HepG2 (cell line): ENCODE results near the gene MTF1. TPM values are rescaled to one million over a fixed set of nuclear protein-coding genes. Genes with fewer than 3 reads are reported as not detected.

ENCODE experiments used
- ARNTL ChIP-seq: sonication (generic); formaldehyde crosslinking; IDR thresholded peaks from 2 replicates; pipeline ENCODE4 v1.4.0; 2020; ENCODE audit warnings: mild to moderate bottlenecking, missing genetic modification reagents
- HHEX ChIP-seq: IDR thresholded peaks from 2 replicates; pipeline ENCODE4 v1.6.1; 2016; ENCODE audit warnings: control low read depth
- RARG ChIP-seq: sonication (generic); formaldehyde crosslinking; IDR thresholded peaks from 2 replicates; pipeline ENCODE4 v1.4.0; 2020; ENCODE audit warnings: low read depth, mild to moderate bottlenecking, missing genetic modification reagents
- TMF1 ChIP-seq: sonication (generic); formaldehyde crosslinking; IDR thresholded peaks from 2 replicates; pipeline ENCODE4 v1.8.1; 2022; ENCODE audit warnings: low read depth, missing genetic modification reagents
- YEATS2 ChIP-seq: sonication (generic); formaldehyde crosslinking; IDR thresholded peaks from 2 replicates; pipeline ENCODE4 v1.4.0; 2020; ENCODE audit warnings: missing genetic modification reagents, borderline replicate concordance
- ZNF24 ChIP-seq: fragments of 450-650 bp; IDR thresholded peaks from 2 replicates; pipeline ENCODE4 v1.6.1; 2017; ENCODE audit warnings: antibody characterized with exemption, mild to moderate bottlenecking
- ZNF282 ChIP-seq: fragments of 450-650 bp; IDR thresholded peaks from 2 replicates; pipeline ENCODE4 v1.6.1; 2018; ENCODE audit not compliant: partially characterized antibody
- ZNF878 ChIP-seq: sonication (generic); formaldehyde crosslinking; IDR thresholded peaks from 2 replicates; pipeline ENCODE4 v1.8.1; 2023; ENCODE audit warnings: mild to moderate bottlenecking, missing genetic modification reagents, moderate library complexity
- ZNF891 ChIP-seq: sonication (generic); formaldehyde crosslinking; IDR thresholded peaks from 2 replicates; pipeline ENCODE4 v1.5.0; 2020; ENCODE audit warnings: mild to moderate bottlenecking, missing genetic modification reagents
- polyA plus RNA-seq, 8 experiments: library from polyadenylated mRNA; depleted of rRNA in 3 of 8; stranded (reverse) in 7 of 8; unstranded in 1 of 8; fragments of >200 nt; fragmentation: Illumina TruSeq in 4 of 8; extraction: Trizol in 4 of 8; gene quantifications; 2 replicates each; pipeline versions ENCODE4 v1.2.1 to v1.2.3, GENCODE V29; 2011 to 2016; ENCODE audit warnings: low read depth in 4 of 8, missing spikeins in 1 of 8, mixed read lengths in 1 of 8; ENCODE audit not compliant: insufficient read depth in 1 of 8
- total RNA-seq, 5 experiments: library from RNA; depleted of rRNA; stranded (reverse); fragments of >200 nt; fragmentation: Illumina TruSeq; extraction: Trizol; gene quantifications; 2 replicates each; pipeline ENCODE4 v1.2.3, GENCODE V29; 2016; ENCODE audit warnings: low read depth in 1 of 5
- TF ChIP-seq, protein P1 (sequence below): fragments of 450-650 bp; IDR thresholded peaks from 2 replicates; pipeline ENCODE4 v1.6.1; 2017
- TF ChIP-seq, protein P2 (sequence below): IDR thresholded peaks from 2 replicates; pipeline ENCODE4 v1.6.1; 2016; ENCODE audit warnings: low read depth
- TF ChIP-seq, protein P3 (sequence below), 2 experiments: fragments of 450-650 bp in 1 of 2; sonication (generic) in 1 of 2; formaldehyde crosslinking; IDR thresholded peaks; 2 replicates each; pipeline versions ENCODE4 v1.5.0 to v1.8.0; 2020 to 2022; ENCODE audit warnings: mild to moderate bottlenecking in 1 of 2, missing genetic modification reagents in 1 of 2
- TF ChIP-seq, protein P4 (sequence below): sonication (generic); formaldehyde crosslinking; IDR thresholded peaks from 2 replicates; pipeline ENCODE4 v1.5.1; 2020; ENCODE audit warnings: mild to moderate bottlenecking, missing genetic modification reagents, borderline replicate concordance
- TF ChIP-seq, protein P5 (sequence below): sonication (generic); formaldehyde crosslinking; IDR thresholded peaks from 2 replicates; pipeline ENCODE4 v1.5.1; 2020; ENCODE audit warnings: missing genetic modification reagents, mild to moderate bottlenecking, borderline replicate concordance
- TF ChIP-seq, protein P6 (sequence below): sonication (generic); formaldehyde crosslinking; IDR thresholded peaks from 2 replicates; pipeline ENCODE4 v1.5.1; 2020; ENCODE audit warnings: missing genetic modification reagents, mild to moderate bottlenecking, borderline replicate concordance

Gene MTF1
- total and polyA plus RNA-seq, 2 of the 13 experiments (the other 11 are each of a cell fraction or from before 2014, with no cell fraction given): 2.4 to 3.3 TPM

DNA sequence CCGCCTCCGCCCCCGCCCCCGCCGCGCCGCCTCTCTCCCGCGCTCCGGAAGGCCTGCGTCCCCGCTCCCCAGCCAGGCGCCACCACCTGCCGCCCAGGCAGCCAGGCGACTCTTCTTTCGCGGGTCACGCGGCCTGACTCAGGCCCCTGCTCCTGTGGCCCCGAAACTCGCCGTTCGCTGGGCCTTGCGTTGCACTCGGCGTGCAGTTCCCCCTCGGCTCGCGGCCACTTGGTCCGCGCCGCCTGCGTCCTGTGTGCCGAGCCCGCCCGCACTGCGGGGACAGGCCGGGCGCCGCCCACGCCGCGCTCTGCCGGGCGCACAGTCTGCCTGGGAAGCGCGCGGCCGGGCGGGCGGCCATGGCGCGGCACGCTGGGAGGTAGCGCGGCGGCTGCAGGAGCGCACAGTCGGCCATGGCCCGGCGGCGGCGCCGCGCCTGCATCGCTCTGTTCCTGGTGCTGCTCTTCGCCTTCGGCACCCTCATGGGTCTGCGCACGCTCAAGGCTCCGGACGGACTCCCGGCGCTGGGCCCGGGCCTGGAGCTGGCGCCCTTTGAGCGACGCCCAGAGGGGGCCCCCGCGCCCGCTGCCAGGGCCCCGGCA lies 65.5 kb downstream of the MTF1 start, which contains the start of gene MANEAL (continued):
- TF ChIP-seq TMF1 (CRISPR knock-in tag) (peak; percentile 90; the same call in 1 of the 2 replicates), ZNF878 (CRISPR knock-in tag) (no peak), ZNF24 (no peak), ZNF282 (no peak), YEATS2 (CRISPR knock-in tag) (no peak), ZNF891 (CRISPR knock-in tag) (no peak), ARNTL (0 out of 2 replicates have a peak, but pooled peaks have one; percentile 30), HHEX (no peak), RARG (CRISPR knock-in tag) (no peak)
- TF ChIP-seq, protein P1, sequence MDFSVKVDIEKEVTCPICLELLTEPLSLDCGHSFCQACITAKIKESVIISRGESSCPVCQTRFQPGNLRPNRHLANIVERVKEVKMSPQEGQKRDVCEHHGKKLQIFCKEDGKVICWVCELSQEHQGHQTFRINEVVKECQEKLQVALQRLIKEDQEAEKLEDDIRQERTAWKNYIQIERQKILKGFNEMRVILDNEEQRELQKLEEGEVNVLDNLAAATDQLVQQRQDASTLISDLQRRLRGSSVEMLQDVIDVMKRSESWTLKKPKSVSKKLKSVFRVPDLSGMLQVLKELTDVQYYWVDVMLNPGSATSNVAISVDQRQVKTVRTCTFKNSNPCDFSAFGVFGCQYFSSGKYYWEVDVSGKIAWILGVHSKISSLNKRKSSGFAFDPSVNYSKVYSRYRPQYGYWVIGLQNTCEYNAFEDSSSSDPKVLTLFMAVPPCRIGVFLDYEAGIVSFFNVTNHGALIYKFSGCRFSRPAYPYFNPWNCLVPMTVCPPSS: no peak
- TF ChIP-seq, protein P2, sequence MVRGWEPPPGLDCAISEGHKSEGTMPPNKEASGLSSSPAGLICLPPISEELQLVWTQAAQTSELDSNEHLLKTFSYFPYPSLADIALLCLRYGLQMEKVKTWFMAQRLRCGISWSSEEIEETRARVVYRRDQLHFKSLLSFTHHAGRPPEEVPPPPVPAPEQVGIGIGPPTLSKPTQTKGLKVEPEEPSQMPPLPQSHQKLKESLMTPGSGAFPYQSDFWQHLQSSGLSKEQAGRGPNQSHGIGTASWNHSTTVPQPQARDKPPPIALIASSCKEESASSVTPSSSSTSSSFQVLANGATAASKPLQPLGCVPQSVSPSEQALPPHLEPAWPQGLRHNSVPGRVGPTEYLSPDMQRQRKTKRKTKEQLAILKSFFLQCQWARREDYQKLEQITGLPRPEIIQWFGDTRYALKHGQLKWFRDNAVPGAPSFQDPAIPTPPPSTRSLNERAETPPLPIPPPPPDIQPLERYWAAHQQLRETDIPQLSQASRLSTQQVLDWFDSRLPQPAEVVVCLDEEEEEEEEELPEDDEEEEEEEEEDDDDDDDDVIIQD (CRISPR knock-in tag): no peak
- TF ChIP-seq, protein P3, sequence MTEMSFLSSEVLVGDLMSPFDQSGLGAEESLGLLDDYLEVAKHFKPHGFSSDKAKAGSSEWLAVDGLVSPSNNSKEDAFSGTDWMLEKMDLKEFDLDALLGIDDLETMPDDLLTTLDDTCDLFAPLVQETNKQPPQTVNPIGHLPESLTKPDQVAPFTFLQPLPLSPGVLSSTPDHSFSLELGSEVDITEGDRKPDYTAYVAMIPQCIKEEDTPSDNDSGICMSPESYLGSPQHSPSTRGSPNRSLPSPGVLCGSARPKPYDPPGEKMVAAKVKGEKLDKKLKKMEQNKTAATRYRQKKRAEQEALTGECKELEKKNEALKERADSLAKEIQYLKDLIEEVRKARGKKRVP (CRISPR knock-in tag; IDR thresholded peaks at IDR 0.05): peak in 1 of 2 experiments; percentile 39; a peak in 1 of 4 replicates
- TF ChIP-seq, protein P4, sequence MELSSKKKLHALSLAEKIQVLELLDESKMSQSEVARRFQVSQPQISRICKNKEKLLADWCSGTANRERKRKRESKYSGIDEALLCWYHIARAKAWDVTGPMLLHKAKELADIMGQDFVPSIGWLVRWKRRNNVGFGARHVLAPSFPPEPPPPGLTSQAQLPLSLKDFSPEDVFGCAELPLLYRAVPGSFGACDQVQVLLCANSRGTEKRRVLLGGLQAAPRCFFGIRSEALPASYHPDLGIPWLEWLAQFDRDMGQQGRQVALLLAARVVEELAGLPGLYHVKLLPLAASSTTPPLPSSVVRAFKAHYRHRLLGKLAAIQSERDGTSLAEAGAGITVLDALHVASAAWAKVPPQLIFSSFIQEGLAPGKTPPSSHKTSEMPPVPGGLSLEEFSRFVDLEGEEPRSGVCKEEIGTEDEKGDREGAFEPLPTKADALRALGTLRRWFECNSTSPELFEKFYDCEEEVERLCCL: no peak
- TF ChIP-seq, protein P5, sequence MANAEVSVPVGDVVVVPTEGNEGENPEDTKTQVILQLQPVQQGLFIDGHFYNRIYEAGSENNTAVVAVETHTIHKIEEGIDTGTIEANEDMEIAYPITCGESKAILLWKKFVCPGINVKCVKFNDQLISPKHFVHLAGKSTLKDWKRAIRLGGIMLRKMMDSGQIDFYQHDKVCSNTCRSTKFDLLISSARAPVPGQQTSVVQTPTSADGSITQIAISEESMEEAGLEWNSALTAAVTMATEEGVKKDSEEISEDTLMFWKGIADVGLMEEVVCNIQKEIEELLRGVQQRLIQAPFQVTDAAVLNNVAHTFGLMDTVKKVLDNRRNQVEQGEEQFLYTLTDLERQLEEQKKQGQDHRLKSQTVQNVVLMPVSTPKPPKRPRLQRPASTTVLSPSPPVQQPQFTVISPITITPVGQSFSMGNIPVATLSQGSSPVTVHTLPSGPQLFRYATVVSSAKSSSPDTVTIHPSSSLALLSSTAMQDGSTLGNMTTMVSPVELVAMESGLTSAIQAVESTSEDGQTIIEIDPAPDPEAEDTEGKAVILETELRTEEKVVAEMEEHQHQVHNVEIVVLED (CRISPR knock-in tag): peak; percentile 20; the same call in 1 of the 2 replicates
- TF ChIP-seq, protein P6, sequence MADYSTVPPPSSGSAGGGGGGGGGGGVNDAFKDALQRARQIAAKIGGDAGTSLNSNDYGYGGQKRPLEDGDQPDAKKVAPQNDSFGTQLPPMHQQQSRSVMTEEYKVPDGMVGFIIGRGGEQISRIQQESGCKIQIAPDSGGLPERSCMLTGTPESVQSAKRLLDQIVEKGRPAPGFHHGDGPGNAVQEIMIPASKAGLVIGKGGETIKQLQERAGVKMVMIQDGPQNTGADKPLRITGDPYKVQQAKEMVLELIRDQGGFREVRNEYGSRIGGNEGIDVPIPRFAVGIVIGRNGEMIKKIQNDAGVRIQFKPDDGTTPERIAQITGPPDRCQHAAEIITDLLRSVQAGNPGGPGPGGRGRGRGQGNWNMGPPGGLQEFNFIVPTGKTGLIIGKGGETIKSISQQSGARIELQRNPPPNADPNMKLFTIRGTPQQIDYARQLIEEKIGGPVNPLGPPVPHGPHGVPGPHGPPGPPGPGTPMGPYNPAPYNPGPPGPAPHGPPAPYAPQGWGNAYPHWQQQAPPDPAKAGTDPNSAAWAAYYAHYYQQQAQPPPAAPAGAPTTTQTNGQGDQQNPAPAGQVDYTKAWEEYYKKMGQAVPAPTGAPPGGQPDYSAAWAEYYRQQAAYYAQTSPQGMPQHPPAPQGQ (CRISPR knock-in tag): no peak
